NCI-H1436 treated with DMSO at 0.1 percent for 48 hours (cell line): ENCODE measurements around the gene BARX2.
"Not testable (repeated sequence)": the region's sequence is repeated elsewhere in the genome, so short reads cannot be mapped to it uniquely, and the experiment has no call there.

Experiments
- DNase-seq: peaks from one replicate; lab custom pipeline; 2025; lab: John Stamatoyannopoulos, UW

BARX2 gene, protein sequence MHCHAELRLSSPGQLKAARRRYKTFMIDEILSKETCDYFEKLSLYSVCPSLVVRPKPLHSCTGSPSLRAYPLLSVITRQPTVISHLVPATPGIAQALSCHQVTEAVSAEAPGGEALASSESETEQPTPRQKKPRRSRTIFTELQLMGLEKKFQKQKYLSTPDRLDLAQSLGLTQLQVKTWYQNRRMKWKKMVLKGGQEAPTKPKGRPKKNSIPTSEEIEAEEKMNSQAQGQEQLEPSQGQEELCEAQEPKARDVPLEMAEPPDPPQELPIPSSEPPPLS

DNA sequence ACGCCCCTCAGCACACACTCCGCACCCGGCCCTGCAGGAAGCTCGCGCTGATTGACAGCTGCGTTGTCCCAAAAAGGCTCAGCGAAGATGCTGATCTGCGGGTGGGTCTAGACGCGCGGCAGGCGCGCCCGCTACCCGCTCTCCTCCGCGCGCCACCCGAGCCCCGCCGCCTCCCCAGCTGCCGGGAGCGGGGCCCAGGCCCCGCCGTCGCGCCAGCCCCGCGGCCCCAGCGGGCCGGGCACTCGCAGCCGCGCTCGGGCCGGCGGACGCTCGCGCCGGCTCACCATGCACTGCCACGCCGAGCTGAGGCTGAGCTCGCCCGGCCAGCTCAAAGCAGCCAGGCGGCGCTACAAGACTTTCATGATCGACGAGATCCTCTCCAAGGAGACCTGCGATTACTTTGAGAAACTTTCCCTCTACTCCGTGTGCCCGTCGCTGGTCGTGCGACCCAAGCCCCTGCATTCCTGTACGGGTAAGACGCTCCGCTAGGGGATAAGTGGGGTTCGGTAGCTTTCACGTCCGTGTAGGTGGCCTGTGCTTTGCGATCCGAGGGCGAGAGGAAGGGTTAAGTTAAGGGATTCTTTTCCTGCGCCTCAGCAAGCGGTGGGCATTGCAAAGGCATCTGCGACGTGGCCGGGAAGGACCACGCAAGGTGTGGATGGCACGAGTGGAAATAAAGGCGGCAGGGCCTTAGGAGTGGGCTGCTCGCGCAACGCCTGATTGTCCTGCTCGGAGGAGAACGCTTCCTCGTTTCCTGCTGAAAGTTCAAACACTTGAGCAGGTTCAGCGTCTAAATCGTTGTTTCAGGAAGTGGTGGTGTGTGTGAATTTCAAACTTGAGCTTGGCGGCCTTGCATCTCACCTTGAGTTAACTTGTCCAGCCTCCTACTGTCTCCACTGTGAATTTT is at the start of gene BARX2:
TSS of gene BARX2 (plus strand) at position 98 of the 907 bp plus-strand sequence. CDS start at position 286, 188 bp downstream.
- no peak for DNase-seq

DNA sequence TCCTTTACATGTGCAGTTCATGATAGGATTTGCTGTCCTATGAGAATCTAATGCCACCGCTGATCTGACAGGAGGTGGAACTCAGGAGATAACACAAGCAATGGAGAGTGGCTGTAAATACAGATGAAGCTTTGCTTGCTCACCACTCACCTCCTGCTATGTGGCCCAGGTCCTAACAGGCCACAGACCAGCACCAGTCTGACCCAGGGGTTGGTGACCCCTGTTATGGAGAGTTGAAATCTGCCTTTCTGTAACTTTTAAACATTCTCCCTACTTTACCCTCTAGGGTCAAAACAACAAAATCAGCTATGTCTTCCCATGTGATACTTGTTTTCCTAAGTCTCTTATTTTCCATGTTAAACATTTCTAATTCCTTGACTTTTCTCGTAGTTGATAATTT is 48.7 kb upstream of the BARX2 start:
- DNase-seq = no peak

DNA sequence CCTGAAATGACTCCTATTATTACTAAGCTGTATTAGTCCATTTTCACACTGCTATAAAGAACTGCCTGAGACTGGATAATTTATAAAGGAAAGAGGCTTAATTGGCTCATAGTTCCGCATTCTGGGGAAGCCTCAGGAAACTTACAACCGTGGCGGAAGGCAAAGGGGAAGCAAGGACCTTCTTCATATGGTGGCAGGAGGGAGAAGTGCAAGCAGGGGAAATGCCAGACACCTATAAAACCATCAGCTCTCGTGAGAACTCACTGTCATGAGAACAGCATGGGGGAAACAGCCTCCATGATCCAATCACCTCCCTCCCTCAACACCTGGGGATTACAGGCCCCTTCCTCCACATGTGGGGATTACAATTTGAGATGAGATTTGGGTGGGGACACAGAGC is 47.9 kb upstream of the BARX2 start:
- not testable (repeated sequence) for DNase-seq

DNA sequence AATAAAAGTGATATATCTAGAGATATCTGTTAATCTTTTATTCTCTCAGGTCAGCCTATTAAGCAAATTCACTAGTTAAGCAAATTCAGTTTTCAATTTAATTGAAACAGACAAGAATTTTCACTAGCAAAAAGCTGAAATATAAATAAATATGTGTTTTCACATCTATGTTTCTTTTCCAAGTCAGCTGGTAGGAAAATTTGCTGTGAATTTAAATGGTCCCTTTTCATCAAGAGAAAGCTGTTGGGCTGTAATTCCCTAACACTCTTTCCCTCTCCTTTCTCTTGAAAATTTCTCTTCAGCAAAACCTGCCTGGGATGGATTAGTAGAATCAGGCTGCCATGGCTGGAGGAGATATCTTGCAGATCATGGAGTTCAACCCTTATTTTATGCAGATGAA is 46.9 kb upstream of the BARX2 start:
- no peak for DNase-seq

DNA sequence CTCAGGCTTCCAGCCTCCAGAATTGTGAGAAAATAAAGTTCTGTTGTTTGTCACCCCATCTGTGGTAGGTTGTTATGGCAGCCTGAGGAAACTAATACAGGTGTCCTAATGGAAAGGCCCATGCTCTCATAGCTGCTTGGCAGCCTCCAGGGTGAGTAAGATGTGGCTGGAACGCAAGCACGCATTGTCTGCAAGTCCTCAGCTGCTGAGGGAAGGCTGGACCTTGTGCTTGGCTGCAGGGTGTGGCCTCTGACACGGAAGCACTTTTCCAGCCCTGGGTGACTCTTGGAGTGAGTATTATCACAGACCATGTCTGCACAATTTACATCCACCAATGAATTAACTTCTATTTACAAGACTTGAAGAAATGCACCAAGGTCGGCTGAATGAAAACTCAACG is 44.4 kb upstream of the BARX2 start:
- no peak for DNase-seq

DNA sequence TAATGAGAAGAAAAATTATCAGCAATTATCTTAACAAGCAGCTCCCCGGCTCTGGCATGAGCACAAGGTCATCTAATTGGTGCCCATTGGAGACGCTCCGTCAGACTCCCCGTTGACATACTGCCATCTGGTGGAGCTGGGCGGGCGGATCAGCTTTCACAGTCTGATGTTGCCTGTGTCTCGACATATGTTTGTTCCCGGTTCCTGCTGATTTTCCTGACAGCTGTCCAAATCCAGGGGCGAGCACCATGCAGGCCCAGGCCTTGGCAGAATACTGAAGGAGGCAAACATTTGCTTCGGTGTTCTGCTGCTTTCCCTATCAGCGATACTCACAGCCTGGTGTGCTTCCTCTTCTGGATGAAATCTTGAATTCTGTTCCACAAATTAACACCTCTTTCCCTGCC is 43.8 kb upstream of the BARX2 start:
- DNase-seq = no peak

DNA sequence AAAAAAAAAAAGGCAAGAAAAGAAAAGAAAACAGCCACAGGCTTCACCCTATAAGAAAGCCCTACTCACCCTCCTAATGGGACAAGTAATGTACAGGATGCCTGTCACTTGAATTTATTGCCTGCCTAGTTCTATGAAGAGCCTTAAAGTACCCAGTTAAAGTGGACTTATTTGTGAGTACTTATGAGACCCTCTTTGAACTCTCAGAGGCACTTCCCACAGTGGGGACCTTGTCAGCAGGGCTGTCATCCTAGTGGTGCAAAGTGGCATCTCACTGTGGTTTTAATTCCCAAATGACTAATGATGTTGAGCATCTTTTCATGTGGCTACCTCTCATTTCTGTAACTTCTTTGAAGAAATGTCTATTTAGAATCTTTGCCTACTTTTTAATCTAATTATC is 41.8 kb upstream of the BARX2 start:
- DNase-seq = no peak

DNA sequence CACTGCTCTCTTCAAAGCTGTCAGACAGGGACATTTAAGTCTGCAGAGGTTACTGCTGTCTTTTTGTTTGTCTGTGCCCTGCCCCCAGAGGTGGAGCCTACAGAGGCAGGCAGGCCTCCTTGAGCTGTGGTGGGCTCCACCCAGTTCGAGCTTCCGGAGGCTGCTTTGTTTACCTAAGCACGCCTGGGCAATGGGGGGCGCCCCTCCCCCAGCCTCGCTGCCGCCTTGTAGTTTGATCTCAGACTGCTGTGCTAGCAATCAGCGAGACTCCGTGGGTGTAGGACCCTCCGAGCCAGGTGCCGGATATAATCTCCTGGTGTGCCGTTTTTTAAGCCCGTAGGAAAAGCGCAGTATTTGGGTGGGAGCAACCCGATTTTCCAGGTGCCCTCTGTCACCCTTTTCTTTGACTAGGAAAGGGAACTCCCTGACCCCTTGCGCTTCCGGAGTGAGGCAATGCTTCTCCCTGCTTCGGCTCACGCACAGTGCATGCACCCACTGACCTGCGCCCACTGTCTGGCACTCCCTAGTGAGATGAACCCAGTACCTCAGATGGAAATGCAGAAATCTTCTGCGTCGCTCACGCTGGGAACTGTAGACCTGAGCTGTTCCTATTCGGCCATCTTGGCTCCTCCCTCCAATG is 31.2 kb upstream of the BARX2 start:
- DNase-seq = not testable (repeated sequence)

DNA sequence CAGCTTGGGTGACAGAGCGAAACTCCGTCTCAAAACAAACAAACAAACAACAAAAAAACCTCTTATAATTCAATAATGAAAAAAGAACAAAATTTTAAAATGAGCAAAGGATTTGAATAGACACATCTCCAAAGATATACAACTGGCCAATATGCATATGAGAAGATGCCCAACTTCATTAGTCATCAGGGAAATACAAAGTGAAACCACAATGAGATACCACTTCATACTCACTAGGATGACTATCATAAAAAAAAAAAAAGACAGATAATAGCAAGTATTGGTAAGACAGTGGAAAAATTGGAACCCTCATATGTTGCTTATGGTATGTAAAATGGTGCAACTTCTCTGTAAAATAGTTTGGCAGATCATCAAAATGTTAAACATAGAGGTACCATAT is 28.7 kb upstream of the BARX2 start:
- no peak for DNase-seq

DNA sequence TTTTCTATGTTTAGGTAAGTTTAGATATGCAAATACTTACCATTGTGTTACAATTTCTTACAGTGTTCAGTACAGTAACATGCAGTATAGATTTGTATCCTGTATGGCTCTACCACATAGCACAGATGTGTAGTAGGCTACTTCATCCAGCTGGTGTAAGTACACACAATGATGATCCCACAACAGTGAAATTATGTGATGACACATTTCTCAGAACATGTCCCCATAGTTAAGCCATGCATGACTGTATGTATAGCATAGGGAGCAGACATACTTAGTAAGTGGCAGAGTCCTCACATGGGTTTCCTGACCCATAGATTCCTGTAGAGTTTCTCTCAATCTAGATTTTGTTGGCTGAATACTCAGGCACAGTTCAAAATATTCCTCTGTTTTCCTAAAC is 26.8 kb upstream of the BARX2 start:
- DNase-seq = no peak

DNA sequence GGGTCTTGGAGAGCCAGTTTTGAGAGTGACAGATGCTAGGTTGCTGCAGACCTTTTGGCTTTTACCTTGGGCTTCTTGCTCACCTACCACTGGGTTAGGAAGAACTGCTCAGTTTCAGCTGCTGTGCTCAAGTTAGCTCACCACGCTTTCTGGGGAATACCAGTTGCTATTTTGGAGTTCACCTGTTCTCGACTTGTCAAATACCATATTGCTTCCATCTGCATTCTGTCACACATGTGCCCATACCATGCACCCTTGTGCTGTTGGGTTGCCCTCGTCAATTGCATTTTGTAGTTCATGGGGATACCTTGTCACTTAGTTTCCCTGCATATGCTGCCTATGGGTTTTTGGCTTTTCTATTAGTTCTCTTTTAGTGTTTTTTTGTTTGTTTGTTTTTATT is 23.0 kb upstream of the BARX2 start:
- DNase-seq = no peak

DNA sequence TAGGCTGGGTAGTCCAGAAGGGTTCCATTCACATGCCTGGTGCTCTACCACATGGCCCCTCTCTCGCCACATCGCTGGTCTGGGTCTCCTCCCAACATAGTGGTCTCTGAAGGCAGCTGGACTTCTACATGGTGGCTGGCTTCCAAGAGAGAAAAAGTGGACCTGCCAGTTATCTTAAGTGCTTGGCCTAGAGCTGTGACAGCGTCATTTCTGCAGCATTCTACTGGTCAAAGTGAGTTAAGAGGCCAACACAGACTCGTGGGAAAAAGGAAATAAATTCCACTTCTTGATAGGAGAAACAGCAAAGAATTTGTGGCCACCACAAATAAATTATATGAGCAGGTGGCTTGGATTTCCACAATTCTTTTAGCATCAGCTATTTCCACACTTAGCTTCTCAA is 21.0 kb upstream of the BARX2 start:
- DNase-seq = no peak

DNA sequence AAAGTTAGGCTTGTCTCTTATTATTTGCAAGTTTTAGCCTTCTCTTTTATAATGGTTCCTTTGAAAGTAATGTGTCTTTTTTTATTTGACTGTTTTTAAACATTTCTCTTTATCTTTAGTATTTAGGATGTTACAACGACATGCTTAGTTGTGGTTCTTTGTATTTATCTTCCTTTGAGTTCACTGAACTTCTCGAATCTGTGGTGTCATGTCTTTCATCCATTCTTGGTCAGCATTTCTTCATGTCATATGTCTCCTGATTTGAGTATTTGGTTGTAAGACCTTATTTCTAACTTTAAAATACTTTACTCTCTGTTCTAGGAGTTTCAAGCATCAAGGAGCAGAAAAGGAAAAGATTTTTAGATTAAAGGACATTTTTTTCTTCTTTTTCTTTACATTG is 15.9 kb upstream of the BARX2 start:
- no peak for DNase-seq

DNA sequence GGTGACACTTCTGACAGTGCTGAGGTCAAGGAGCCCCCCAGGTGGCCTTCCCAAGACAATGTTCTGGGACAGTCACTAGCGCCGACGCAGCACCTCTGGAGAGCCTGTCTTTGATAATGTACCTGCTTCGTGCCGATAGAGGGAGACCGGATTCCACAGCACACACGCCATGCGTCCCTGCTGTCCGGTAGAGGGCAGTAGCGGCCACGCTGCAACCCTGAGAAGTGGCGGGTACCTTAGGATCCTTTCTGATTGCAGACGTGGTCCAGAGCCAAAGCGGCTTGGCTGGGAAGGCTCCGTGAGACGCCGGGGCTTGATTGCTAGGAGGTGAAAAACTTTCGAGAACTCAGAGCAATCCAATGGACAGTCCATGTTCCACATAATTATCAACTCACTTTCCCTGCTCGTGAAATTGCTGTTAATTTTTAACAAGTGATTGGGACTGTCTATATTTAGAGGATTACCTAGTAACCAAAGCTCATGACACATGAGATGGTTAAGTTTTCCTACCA is 11.4 kb upstream of the BARX2 start:
- peak; percentile 53 for DNase-seq

DNA sequence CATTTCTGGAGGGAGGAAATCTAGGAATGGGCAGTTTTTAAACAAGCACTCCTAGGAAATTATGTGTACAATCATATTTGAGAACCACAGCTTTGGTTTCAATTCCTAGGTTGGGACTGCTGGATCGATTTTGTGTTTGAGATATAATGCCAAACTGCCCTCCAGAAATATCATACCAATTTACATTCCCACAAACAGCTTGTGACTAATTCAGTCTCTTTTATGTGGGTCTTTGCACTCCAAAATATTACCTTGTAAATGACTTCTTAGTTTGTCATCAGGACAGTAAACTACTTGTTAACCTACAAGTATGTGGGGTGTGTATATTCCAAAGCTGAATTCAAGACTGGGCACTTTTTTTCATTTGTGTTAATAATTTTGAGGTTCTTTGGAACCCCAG is 9.8 kb upstream of the BARX2 start:
- no peak for DNase-seq

DNA sequence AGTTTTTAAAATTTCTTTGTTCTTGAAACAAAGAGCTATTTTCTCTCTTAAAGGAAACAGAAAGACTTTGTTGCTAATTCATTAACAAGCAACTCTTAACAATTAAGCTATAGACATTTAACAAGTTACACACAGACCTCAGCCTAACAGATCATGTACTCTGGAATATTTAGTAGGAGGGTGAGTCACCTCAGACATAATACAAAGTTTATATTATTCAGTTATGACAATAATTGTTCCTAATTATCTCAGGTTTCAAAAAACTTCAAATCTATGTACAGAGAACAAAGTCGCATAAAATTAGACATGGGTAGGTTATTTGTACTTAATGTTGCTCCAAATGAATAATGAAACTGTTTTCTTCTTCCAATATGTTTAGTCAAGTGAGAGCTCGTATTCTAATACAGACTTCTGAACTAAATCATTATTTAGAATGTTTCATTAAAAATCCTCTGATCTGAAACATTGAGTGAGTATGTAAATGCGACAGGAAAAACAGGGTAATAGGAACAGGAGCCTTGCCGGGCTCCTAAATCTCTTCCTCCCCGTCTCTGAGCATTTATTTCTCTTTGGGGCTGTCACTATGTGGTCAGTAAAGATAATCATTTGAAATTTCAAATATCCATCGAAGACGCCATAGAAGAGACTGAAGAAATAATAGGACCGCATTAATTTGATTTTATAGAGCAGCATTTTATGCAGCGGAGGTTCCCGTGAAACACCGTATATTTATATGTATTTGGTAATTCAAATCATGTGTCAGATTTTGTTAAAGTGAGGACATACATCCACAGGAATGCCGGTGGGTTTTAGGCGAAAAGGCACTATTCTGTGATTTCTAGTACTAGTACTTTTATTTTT is 8.7 kb upstream of the BARX2 start:
- no peak for DNase-seq

DNA sequence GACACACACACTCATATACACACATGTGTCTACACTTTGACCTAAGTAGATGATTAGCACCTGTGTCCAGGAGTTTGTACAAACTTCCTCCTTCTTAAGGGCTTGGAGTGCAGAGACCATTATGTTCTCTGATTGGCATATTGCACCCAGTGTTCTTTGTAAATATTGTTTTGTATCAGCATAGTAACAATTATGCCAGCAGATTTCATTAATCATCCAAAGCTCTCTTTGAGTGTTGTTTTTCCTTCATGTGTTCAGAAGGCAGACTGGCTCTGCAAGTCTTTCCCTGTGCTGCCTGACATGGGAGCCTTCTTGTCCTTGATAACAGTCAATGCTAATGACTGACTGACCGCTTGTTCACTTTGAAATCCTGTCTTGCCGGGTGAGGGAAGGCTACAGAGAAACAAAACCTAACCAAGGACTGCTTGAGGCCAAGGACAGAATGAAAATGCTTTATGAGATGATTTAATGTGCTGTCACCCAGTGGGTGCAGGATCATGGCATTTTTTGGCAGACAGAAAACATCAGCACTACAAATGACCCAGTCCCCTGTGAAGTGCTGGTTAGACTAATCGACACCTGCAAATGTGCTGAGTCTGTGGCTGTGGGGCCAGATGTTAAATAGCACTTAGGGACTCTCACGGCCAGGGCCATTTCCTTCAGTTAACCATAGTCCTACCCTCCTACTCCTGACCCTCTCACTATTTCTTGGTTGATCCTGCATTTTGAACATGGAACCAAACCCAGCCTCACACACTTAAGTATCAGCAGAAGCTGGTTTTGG is 6.6 kb upstream of the BARX2 start:
- DNase-seq = no peak

DNA sequence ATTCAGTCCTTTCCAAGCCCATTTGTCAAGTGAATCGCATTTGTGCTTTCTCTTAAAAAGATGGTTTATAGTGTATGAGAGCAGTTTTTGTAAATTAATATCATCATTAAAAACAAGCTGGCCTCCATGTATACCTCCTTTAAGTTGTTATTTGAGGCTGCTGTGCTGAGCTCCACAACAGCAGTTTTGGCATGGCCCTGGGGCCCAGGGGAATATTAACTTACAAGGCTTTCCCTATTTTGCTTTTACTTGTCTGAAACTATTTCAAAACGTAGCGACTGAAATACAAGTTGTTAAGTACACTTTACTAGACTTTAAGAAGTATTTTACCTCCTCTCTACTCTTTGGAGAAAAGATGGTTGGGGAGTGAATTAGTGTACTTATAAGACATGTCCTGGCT is 4.9 kb upstream of the BARX2 start:
- DNase-seq = no peak

DNA sequence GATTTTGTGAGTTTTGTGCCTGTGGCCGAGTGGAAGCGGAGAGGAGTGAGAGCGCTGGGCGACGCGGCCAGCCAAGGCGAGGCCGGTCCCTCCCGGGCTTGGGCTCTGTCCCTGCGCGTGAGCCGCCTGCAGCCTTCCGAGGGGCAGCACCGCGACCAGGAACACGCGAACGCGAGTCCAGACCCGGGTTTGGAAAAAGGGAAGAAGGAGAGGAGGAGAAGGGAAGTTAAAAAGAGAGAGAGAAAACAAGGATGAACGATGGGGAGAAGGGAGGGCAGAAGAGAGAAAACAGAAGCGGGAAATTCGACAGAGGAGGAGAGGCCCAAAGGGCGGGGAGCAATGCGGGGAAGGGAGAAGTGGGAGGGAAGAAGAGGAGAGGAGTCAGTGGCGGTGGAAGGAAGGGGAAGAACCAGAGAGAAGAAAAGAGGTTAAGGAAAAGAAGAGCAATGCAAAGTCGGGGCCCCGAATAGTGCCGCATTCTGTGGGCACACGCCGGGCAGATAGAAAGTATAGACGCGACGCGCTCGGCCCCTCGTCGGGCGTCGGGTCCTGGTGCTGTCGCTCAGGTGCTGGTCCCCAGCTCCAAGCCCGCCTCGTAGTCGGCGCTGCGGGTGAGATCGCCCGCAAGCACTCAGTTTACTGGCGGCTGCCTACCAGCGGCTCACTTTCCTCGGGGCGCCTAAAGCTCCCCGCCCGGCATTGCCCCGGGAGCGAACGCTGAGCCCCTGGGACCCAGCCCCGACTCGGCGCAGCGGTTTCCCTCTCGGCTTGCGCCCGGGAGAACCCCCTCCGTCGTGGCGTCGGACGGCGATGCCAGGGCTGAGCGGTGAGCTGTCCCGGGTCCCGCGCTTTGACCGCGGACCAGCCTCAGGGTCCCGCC is 2.8 kb upstream of the BARX2 start:
- no peak for DNase-seq

DNA sequence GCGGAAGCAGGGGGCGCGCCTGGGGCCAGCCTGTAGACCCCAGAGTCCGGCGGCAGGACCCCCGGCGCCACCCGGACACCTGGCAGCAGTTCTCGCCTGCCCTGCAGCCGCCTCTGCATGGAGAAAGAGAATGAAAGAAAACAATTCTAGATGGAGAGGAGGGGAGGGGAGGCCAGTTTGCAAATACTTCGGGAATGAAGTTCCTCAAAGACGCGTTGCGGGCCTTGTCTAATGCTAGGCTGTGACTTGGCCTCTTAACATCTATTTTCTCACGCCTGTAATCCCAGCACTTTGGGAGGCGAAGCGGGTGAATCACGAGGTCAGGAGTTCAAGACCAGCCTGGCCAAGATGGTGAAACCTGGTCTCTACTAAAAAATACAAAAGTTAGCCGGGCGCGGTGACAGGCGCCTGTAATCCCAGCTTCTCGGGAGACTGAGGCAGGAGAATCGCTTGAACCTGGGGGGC is 2.1 kb upstream of the BARX2 start:
- no peak for DNase-seq
